Measurements from ENCODE around the gene MRPS15.

MRPS15 gene

DNA sequence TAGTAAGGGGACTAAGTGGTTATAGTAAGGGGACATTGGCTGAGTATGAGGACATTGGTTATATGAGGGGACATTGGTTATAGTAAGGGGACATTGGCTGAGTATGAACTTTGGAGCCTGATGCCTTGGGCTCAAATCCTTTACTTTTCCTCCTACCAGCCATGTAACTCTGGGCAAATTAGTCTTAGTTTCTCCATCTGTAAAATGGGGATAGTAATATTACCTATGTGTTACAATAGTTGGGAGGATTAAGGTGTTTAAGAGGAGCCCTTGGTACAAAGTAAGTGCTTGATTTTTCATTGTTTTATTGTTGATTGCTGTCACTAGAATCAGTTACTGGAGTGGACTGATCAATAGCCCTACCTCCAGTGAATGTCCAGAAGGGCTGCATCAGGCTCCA is 16.7 kb downstream of the MRPS15 start:
- no peaks in the 10 kb centered on the region for H3K36me3 ChIP-seq (ENCODE audit: control insufficient read depth, insufficient read depth, low read length)
- H3K9me3 ChIP-seq (ENCODE audit: control insufficient read depth, low read length): no peaks in the 10 kb centered on the region
- no peaks in the 10 kb centered on the region for H3K4me1 ChIP-seq (ENCODE audit: control insufficient read depth, insufficient read depth, low read length)
- no peak overlapping the region for H3K4me3 ChIP-seq (ENCODE audit: insufficient read depth, low read depth, low read length)
- no peaks in the 10 kb centered on the region for H3K27me3 ChIP-seq (ENCODE audit: control insufficient read depth, insufficient read depth, low read length, poor library complexity, severe bottlenecking)
- no peak overlapping the region for H3K27ac ChIP-seq (ENCODE audit: insufficient read depth, low read depth, low read length, poor library complexity, severe bottlenecking)

DNA sequence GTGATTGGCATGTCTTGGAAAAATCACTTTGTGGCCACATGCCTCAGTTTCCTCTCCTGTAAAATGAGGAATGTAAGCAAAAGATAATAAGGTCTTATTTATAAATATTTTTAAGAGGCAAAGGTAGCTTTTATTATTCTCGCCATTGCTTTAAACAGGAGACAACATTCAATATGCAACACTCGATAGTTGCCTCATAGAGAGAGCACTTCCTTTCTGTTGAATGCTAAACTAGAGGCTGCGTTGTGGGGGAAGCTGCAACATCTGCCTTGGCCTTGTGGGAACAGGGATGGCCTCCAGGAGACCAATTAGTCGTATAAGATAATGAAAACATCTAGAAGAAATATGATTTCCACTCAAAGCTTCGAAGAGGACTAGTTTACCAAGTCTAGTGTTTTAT is 17.4 kb downstream of the MRPS15 start:
- H3K9me3 ChIP-seq (ENCODE audit: control insufficient read depth, low read length): no peaks in the 10 kb centered on the region
- H3K27me3 ChIP-seq (ENCODE audit: control insufficient read depth, insufficient read depth, low read length, poor library complexity, severe bottlenecking): no peaks in the 10 kb centered on the region
- H3K36me3 ChIP-seq (ENCODE audit: control insufficient read depth, insufficient read depth, low read length): no peaks in the 10 kb centered on the region
- no peak overlapping the region for H3K27ac ChIP-seq (ENCODE audit: insufficient read depth, low read depth, low read length, poor library complexity, severe bottlenecking)
- H3K4me3 ChIP-seq (ENCODE audit: insufficient read depth, low read depth, low read length): no peak overlapping the region
- H3K4me1 ChIP-seq (ENCODE audit: control insufficient read depth, insufficient read depth, low read length): no peaks in the 10 kb centered on the region
- 68 to 72% methylated on average over 4 to 5 of the region's 5 CpGs for WGBS, 2 experiments

DNA sequence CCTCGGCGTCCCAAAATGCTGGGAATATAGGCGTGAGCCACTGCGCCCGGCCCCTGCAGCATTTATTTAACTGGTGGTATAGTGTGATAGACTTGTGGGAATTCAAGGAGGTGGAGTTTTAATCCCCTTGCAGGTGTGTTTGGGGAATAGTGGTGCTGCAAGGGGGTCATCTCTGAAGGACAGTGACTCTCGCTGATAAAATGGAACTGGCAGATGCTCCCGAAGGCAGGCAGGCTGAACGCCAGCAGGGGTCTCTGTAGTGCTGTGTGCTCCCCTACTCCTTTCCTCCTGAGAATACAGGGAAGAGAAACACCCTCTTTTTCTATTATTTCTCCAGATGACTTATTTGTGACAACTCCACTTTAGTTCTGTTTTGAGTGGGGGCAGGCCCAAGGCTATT is 17.9 kb downstream of the MRPS15 start:
- Histone ChIP-seq H3K9me3 (ENCODE audit: control insufficient read depth, low read length) (no peaks in the 10 kb centered on the region), H3K36me3 (ENCODE audit: control insufficient read depth, insufficient read depth, low read length) (no peaks in the 10 kb centered on the region), H3K4me1 (ENCODE audit: control insufficient read depth, insufficient read depth, low read length) (no peaks in the 10 kb centered on the region), H3K27ac (ENCODE audit: insufficient read depth, low read depth, low read length, poor library complexity, severe bottlenecking) (no peak overlapping the region), H3K27me3 (ENCODE audit: control insufficient read depth, insufficient read depth, low read length, poor library complexity, severe bottlenecking) (no peaks in the 10 kb centered on the region), H3K4me3 (ENCODE audit: insufficient read depth, low read depth, low read length) (no peak overlapping the region)
- whole genome bisulfite sequencing, 2 experiments: 58 to 61% methylated on average over 8 of the region's 8 CpGs

DNA sequence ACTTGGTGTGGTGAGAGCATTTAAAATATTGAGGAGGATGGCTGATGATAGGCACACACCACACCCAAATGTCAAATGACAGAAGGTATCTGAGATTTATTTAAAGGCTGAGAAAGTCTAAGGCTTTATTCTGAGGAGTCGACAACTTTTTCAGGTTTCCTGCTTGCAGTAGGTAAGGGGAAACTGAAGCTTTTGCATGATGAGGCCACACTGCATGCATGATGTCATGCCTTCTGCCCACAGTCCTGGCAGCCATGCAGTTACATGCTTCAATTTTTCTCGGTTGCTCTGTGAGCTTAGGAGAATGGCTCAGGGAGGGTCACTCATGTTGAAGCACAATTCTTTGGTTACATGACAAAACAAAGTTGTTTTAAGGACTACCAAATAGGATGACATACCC is 20.9 kb downstream of the MRPS15 start:
- no peak overlapping the region for H3K27ac ChIP-seq (ENCODE audit: insufficient read depth, low read depth, low read length, poor library complexity, severe bottlenecking)
- H3K36me3 ChIP-seq (ENCODE audit: control insufficient read depth, insufficient read depth, low read length): no peaks in the 10 kb centered on the region
- no peak overlapping the region for H3K4me3 ChIP-seq (ENCODE audit: insufficient read depth, low read depth, low read length)
- H3K4me1 ChIP-seq (ENCODE audit: control insufficient read depth, insufficient read depth, low read length): no peaks in the 10 kb centered on the region
- 82 to 89% methylated on average over 2 of the region's 2 CpGs for WGBS, 2 experiments
- no peaks in the 10 kb centered on the region for H3K9me3 ChIP-seq (ENCODE audit: control insufficient read depth, low read length)
- no peaks in the 10 kb centered on the region for H3K27me3 ChIP-seq (ENCODE audit: control insufficient read depth, insufficient read depth, low read length, poor library complexity, severe bottlenecking)

DNA sequence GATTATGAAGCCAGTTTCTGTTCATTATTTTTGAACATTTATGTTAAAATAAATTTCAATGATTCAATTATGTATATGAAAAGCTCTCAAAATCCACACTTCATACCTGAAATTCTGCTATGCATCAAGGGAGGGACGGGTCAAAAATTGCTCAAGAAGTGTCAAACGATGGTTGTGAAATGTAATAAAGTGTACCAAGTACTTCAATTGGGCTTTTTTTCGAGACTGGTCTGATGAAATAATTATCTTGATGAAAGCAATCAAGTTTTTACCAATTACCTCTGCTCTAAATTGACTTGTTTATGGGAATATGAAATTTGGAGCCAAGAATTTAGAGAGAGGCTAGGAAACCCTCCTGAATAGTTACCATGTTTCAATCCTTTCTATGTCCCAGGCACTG is 21.8 kb downstream of the MRPS15 start:
- Histone ChIP-seq H3K4me3 (ENCODE audit: insufficient read depth, low read depth, low read length) (no peak overlapping the region), H3K27ac (ENCODE audit: insufficient read depth, low read depth, low read length, poor library complexity, severe bottlenecking) (no peak overlapping the region), H3K27me3 (ENCODE audit: control insufficient read depth, insufficient read depth, low read length, poor library complexity, severe bottlenecking) (no peaks in the 10 kb centered on the region), H3K9me3 (ENCODE audit: control insufficient read depth, low read length) (no peaks in the 10 kb centered on the region), H3K4me1 (ENCODE audit: control insufficient read depth, insufficient read depth, low read length) (no peaks in the 10 kb centered on the region), H3K36me3 (ENCODE audit: control insufficient read depth, insufficient read depth, low read length) (no peaks in the 10 kb centered on the region)
- 83 to 93% methylated on average over 2 to 3 of the region's 3 CpGs for WGBS, 2 experiments

DNA sequence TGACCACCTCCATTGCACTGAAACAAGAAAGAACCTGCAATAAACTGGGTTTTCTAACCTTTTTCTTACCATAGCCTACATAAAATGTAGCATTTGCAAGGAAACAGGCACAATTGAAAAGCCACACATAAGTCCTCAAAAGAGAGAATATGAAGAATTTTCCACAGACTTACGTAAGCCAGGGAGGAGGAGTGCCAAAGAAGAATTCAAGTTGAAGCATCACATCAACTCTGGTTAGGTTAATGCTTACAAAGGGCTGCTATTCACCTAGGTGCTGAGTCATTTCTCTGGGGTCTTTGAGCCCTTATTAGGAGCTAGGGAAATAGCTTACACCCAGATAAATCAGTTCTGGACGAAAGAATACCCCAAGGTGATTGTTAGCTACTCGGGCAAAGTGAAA is 23.5 kb downstream of the MRPS15 start:
- Histone ChIP-seq H3K27ac (ENCODE audit: insufficient read depth, low read depth, low read length, poor library complexity, severe bottlenecking) (no peak overlapping the region), H3K4me1 (ENCODE audit: control insufficient read depth, insufficient read depth, low read length) (no peaks in the 10 kb centered on the region), H3K4me3 (ENCODE audit: insufficient read depth, low read depth, low read length) (no peak overlapping the region), H3K36me3 (ENCODE audit: control insufficient read depth, insufficient read depth, low read length) (no peaks in the 10 kb centered on the region), H3K9me3 (ENCODE audit: control insufficient read depth, low read length) (no peaks in the 10 kb centered on the region), H3K27me3 (ENCODE audit: control insufficient read depth, insufficient read depth, low read length, poor library complexity, severe bottlenecking) (no peaks in the 10 kb centered on the region)
- 88 to 89% methylated on average over 3 of the region's 3 CpGs for WGBS, 2 experiments

DNA sequence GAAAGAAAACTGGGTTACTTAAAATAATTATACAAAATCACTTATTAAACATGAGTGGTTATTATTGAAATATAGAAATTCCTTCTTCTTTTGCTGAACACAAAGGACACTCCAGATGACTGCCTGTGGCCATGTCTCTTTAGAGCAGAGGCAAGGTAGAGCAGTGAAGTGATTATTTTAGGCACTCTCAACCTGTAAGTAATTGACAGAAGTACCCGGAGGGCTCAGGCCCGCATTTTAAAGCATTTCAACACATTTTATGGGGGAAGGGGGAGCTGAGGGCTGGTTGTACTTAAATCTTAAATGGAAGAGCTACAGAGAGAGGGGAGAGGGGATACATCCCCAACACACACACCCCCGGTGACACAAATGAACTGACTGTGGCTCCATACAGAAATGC is 24.1 kb downstream of the MRPS15 start:
- no peaks in the 10 kb centered on the region for H3K9me3 ChIP-seq (ENCODE audit: control insufficient read depth, low read length)
- no peaks in the 10 kb centered on the region for H3K27me3 ChIP-seq (ENCODE audit: control insufficient read depth, insufficient read depth, low read length, poor library complexity, severe bottlenecking)
- WGBS, 2 experiments: 66 to 69% methylated on average over 3 of the region's 3 CpGs
- H3K4me3 ChIP-seq (ENCODE audit: insufficient read depth, low read depth, low read length): no peak overlapping the region
- no peaks in the 10 kb centered on the region for H3K4me1 ChIP-seq (ENCODE audit: control insufficient read depth, insufficient read depth, low read length)
- H3K36me3 ChIP-seq (ENCODE audit: control insufficient read depth, insufficient read depth, low read length): no peaks in the 10 kb centered on the region
- H3K27ac ChIP-seq (ENCODE audit: insufficient read depth, low read depth, low read length, poor library complexity, severe bottlenecking): no peak overlapping the region

DNA sequence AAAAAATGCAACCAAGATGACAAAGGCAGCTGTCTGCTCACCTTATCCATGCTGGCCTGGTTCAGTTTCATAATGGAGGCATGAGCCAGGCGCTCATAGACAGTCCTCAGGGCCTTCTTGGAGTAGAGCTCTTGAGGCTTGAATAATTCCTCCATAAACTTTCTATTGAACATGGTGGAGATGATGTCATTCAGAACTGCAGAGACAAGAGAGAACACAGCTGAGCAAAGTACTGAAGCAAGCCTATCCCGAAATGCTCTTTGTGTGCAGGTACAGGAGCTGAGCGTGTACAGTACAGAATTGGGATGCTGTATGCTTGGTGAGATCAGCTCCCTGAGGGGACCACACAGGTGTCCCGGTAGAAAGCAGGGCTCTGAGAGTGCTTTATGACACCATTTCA is 25.5 kb downstream of the MRPS15 start:
- Histone ChIP-seq H3K9me3 (ENCODE audit: control insufficient read depth, low read length) (no peaks in the 10 kb centered on the region), H3K36me3 (ENCODE audit: control insufficient read depth, insufficient read depth, low read length) (no peaks in the 10 kb centered on the region), H3K4me1 (ENCODE audit: control insufficient read depth, insufficient read depth, low read length) (no peaks in the 10 kb centered on the region), H3K27me3 (ENCODE audit: control insufficient read depth, insufficient read depth, low read length, poor library complexity, severe bottlenecking) (no peaks in the 10 kb centered on the region), H3K4me3 (ENCODE audit: insufficient read depth, low read depth, low read length) (no peak overlapping the region), H3K27ac (ENCODE audit: insufficient read depth, low read depth, low read length, poor library complexity, severe bottlenecking) (no peak overlapping the region)
- WGBS, 2 experiments: 94 to 96% methylated on average over 4 of the region's 4 CpGs

DNA sequence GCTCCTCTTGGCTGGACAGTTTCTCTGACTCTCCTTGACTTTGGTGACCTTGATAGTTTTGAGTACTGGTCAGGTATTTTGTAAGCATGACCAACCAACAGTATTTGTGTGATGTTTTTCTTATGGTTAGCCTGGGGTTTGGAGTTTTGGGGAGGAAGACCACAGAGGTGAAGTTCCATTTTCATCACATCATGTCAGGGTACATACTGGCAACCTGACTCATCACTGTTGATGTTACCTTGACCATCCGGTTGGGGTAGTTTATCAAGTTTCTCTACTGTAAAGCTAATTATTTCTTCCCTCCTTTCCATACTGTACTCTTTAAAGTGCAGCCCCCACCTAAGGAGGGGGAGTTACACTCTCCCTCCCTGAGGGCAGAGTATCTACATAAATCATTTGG is 27.4 kb downstream of the MRPS15 start:
- Histone ChIP-seq H3K27ac (ENCODE audit: insufficient read depth, low read depth, low read length, poor library complexity, severe bottlenecking) (no peak overlapping the region), H3K9me3 (ENCODE audit: control insufficient read depth, low read length) (no peaks in the 10 kb centered on the region), H3K4me1 (ENCODE audit: control insufficient read depth, insufficient read depth, low read length) (no peaks in the 10 kb centered on the region), H3K36me3 (ENCODE audit: control insufficient read depth, insufficient read depth, low read length) (no peaks in the 10 kb centered on the region), H3K27me3 (ENCODE audit: control insufficient read depth, insufficient read depth, low read length, poor library complexity, severe bottlenecking) (no peaks in the 10 kb centered on the region), H3K4me3 (ENCODE audit: insufficient read depth, low read depth, low read length) (no peak overlapping the region)
- 87 to 89% methylated on average over 1 of the region's 1 CpG for WGBS, 2 experiments

DNA sequence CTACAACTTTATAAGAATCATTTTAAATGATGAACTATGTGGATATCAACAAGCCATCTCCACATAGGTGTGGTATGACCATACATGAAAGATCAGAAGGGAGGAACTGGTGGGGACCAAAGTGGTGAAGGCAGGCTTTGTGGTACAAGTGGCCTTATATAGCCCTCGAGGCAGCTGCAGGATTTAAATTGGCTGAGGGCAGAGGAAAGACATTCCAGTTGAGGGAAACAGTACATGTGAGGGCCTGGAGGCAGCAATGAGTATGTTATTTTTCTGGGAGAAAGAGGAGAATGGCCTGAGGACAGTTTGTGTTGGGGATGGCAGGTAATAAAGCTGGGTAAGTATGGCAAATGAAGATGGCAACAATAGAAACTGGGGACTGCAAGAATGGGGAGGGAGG is 31.1 kb downstream of the MRPS15 start:
- H3K36me3 ChIP-seq (ENCODE audit: control insufficient read depth, insufficient read depth, low read length): no peaks in the 10 kb centered on the region
- H3K27ac ChIP-seq (ENCODE audit: insufficient read depth, low read depth, low read length, poor library complexity, severe bottlenecking): no peak overlapping the region
- no peaks in the 10 kb centered on the region for H3K27me3 ChIP-seq (ENCODE audit: control insufficient read depth, insufficient read depth, low read length, poor library complexity, severe bottlenecking)
- no peaks in the 10 kb centered on the region for H3K4me1 ChIP-seq (ENCODE audit: control insufficient read depth, insufficient read depth, low read length)
- WGBS, 2 experiments: 79 to 81% methylated on average over 1 of the region's 1 CpG
- H3K4me3 ChIP-seq (ENCODE audit: insufficient read depth, low read depth, low read length): no peak overlapping the region
- no peaks in the 10 kb centered on the region for H3K9me3 ChIP-seq (ENCODE audit: control insufficient read depth, low read length)

DNA sequence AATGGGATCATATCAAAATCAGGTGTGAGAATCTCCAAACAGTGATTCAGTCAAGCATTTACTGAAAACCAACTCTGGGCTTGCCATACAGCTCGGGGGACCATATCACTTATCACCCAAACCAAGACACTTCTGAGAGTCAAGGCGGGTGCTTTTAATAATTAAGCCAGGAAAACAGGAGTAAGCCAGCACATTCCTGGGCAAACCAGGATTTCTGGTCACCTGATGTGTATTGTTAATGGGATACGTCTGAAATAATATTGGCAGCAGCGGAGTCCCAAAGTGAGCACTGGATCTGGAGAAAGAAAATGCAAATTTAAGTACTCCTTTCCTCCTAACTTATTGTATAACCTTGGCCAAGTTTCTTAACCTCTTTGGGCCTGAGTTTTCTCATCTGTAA is 31.6 kb downstream of the MRPS15 start:
- 90 to 94% methylated on average over 4 of the region's 4 CpGs for WGBS, 2 experiments
- Histone ChIP-seq H3K27ac (ENCODE audit: insufficient read depth, low read depth, low read length, poor library complexity, severe bottlenecking) (no peak overlapping the region), H3K27me3 (ENCODE audit: control insufficient read depth, insufficient read depth, low read length, poor library complexity, severe bottlenecking) (no peaks in the 10 kb centered on the region), H3K4me1 (ENCODE audit: control insufficient read depth, insufficient read depth, low read length) (no peaks in the 10 kb centered on the region), H3K36me3 (ENCODE audit: control insufficient read depth, insufficient read depth, low read length) (no peaks in the 10 kb centered on the region), H3K9me3 (ENCODE audit: control insufficient read depth, low read length) (no peaks in the 10 kb centered on the region), H3K4me3 (ENCODE audit: insufficient read depth, low read depth, low read length) (no peak overlapping the region)

All from ectodermal cell (in vitro differentiated cells).